PC-9 (cell line): ENCODE measurements around the gene NRAS.

Experiments
- EZH2 ChIP-seq: fragments of 200-600 bp; sonication (generic); IDR thresholded peaks from 2 replicates; pipeline ENCODE4 v1.8.0; 2017; ENCODE audit warnings: antibody characterized with exemption, low read depth
- TF ChIP-seq, protein P1 (sequence below): fragments of 200-600 bp; sonication (generic); conservative IDR thresholded peaks from 2 replicates; pipeline ENCODE4 v1.6.1; 2017; ENCODE audit warnings: mixed run types, antibody characterized with exemption, mild to moderate bottlenecking, moderate library complexity

DNA sequence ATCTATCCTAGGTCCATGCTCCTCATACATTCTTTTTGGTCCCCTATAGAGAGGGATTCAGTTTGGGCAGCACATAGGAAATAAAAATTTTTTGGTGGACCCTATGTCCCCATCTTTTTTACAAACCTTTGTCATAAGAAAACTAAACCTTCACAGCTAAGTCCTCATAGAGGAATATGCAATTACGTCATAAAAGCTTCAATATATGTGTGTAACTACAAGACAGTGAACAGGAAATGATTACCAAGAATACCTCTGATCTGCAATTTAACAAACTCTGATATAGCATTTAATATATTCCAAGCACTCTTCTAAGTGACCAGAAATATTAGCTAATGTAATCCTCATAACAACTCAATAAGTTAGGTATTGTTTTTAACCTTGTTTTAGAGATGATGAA is 40.5 kb downstream of the NRAS start:
- TF ChIP-seq, protein P1, sequence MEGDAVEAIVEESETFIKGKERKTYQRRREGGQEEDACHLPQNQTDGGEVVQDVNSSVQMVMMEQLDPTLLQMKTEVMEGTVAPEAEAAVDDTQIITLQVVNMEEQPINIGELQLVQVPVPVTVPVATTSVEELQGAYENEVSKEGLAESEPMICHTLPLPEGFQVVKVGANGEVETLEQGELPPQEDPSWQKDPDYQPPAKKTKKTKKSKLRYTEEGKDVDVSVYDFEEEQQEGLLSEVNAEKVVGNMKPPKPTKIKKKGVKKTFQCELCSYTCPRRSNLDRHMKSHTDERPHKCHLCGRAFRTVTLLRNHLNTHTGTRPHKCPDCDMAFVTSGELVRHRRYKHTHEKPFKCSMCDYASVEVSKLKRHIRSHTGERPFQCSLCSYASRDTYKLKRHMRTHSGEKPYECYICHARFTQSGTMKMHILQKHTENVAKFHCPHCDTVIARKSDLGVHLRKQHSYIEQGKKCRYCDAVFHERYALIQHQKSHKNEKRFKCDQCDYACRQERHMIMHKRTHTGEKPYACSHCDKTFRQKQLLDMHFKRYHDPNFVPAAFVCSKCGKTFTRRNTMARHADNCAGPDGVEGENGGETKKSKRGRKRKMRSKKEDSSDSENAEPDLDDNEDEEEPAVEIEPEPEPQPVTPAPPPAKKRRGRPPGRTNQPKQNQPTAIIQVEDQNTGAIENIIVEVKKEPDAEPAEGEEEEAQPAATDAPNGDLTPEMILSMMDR = no peak
- no peak for TF ChIP-seq EZH2
